GM19452 (cell line): ENCODE results near the gene KRT33B.
"Not testable (repeated sequence)": the region's sequence is repeated elsewhere in the genome, so short reads cannot be mapped to it uniquely, and the experiment has no call there.

Experiments used
- ATAC-seq: cut with Tn5 transposase; IDR thresholded peaks from one replicate; pipeline ENCODE4 v1.9.1; 2021; ENCODE audit not compliant: unreplicated experiment

The KRT33B gene

GRCh38 chr17:41350381-41350878 is 19.2 kb downstream of the KRT33B start, which contains the start of gene KRT33A:
TSS of gene KRT33A (minus strand) at chr17:41350828. CDS start at chr17:41350767, 61 bp downstream.
- not testable (repeated sequence) for ATAC-seq

GRCh38 chr17:41347869-41348760 is 21.5 kb downstream of the KRT33B start:
- ATAC-seq: no peak

GRCh38 chr17:41346421-41346820 is 23.2 kb downstream of the KRT33B start:
- not testable (repeated sequence) for ATAC-seq

- no peak for ATAC-seq
These were observed 23.6 kb downstream of the KRT33B start for GRCh38 chr17:41345992-41346391.

- ATAC-seq: no peak
These were observed 26.6 kb downstream of the KRT33B start for GRCh38 chr17:41343029-41343428.

- peak; percentile 46 for ATAC-seq
These were observed 28.4 kb downstream of the KRT33B start for GRCh38 chr17:41340934-41341861.

GRCh38 chr17:41340494-41340893 is 29.1 kb downstream of the KRT33B start:
- no peak for ATAC-seq

GRCh38 chr17:41339571-41340172 is 29.9 kb downstream of the KRT33B start:
- ATAC-seq: no peak

- ATAC-seq: no peak
These were observed 30.6 kb downstream of the KRT33B start for GRCh38 chr17:41338961-41339485.

GRCh38 chr17:41335747-41336146 is 33.9 kb downstream of the KRT33B start:
- ATAC-seq: no peak

GRCh38 chr17:41334385-41335305 is 35.0 kb downstream of the KRT33B start:
- no peak for ATAC-seq

GRCh38 chr17:41333836-41334235 is 35.8 kb downstream of the KRT33B start:
- ATAC-seq: no peak

- no peak for ATAC-seq
These were observed 36.5 kb downstream of the KRT33B start for GRCh38 chr17:41333098-41333497.

- ATAC-seq: no peak
These were observed 37.4 kb downstream of the KRT33B start for GRCh38 chr17:41332239-41332638.

- ATAC-seq: no peak
These were observed 38.0 kb downstream of the KRT33B start for GRCh38 chr17:41331606-41332005.

- ATAC-seq: no peak
These were observed 40.2 kb downstream of the KRT33B start for GRCh38 chr17:41329279-41329948.

GRCh38 chr17:41328207-41328606 is 41.4 kb downstream of the KRT33B start:
- ATAC-seq: no peak

GRCh38 chr17:41327411-41328120 is 42.0 kb downstream of the KRT33B start:
- no peak for ATAC-seq
